Measurements from ENCODE around the gene DNAH2. TPM values are rescaled to one million over a fixed set of nuclear protein-coding genes. Genes with fewer than 3 reads are reported as not detected.

Gene DNAH2
- total RNA-seq, 1 experiment from 2014 or later: 0.13 TPM

DNA sequence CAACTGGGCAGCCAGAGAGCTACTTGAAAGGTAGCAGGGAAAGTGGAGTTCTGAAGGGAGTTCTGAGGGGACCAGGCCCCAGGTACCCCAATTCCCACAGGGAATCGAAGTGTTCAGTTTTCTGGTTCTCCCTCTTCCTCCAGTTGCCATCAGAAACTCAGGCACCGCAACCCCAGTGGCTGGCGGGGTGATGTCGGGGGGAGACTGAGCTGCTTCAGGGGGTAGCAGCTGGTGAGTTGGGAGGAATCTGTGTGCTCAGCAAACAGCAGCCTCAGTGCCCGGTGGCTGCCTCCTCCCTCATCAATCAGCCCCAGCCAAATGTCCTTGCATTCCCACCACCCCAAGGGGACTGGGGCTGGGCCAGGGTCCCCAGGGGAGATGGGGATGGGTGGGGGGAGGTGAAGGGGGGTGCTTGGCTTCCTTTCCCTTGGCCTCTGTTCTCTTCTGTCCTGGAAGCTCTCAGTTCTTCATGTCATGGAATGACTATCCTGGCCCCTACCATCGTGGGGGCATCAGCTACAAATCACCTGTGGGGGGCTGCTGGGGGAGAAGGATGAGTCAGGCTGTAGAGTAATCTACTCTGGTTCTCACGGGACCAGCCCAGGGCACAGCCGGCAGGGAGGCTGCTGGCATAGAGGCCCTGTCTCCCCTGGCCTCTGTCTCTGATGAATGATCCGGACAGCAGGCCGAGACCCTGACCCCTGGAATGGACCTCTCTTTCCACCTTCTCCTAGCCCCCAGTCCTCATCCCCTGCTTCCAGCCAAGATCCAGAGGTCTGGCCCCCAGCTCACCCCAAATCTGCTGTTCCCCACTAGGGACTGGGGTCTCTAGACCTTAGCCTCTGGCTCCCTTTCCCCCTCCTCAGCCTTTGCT lies 2.6 kb upstream of the DNAH2 start:
- Histone ChIP-seq H3K9me3 (ENCODE audit: control insufficient read depth, insufficient read depth, low read depth, low read length) (no peaks in the 10 kb centered on the region), H3K36me3 (ENCODE audit: control insufficient read depth, insufficient read depth, low read length) (no peaks in the 10 kb centered on the region), H3K4me1 (ENCODE audit: control insufficient read depth, insufficient read depth, low read length) (peaks cover 5% of the 10 kb centered on the region), H3K4me3 (ENCODE audit: low read depth in 2 of 2, low read length in 2 of 2) (no peak overlapping the region), H3K27ac (ENCODE audit: low read length) (no peak overlapping the region), H3K27me3 (ENCODE audit: control insufficient read depth, insufficient read depth, low read length) (no peaks in the 10 kb centered on the region)
- no peak for ATAC-seq
- CTCF ChIA-PET: interaction anchor here (0.5 to 0.6 kb wide), 2 partner anchors 337 to 998 kb away, joined by 3 to 5 read pairs; no protein-coding TSS in a partner anchor
- no peak for DNase-seq (ENCODE audit: low read depth, low spot score)
- intact Hi-C loops (cut with micrococcal nuclease; ENCODE audit: unreplicated experiment): no loop called here
- TF ChIP-seq POLR2AphosphoS5 (IDR thresholded peaks at IDR 0.05; ENCODE audit: low read depth, low read length) (no peak), TCF7L2 (IDR thresholded peaks at IDR 0.05; ENCODE audit: low read depth, low read length) (no peak), SIN3A (IDR thresholded peaks at IDR 0.05; ENCODE audit: borderline replicate concordance, insufficient read depth, low read depth, low read length) (no peak)
- TF ChIP-seq, protein P1, sequence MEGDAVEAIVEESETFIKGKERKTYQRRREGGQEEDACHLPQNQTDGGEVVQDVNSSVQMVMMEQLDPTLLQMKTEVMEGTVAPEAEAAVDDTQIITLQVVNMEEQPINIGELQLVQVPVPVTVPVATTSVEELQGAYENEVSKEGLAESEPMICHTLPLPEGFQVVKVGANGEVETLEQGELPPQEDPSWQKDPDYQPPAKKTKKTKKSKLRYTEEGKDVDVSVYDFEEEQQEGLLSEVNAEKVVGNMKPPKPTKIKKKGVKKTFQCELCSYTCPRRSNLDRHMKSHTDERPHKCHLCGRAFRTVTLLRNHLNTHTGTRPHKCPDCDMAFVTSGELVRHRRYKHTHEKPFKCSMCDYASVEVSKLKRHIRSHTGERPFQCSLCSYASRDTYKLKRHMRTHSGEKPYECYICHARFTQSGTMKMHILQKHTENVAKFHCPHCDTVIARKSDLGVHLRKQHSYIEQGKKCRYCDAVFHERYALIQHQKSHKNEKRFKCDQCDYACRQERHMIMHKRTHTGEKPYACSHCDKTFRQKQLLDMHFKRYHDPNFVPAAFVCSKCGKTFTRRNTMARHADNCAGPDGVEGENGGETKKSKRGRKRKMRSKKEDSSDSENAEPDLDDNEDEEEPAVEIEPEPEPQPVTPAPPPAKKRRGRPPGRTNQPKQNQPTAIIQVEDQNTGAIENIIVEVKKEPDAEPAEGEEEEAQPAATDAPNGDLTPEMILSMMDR (IDR thresholded peaks at IDR 0.05): no peak
- TF ChIP-seq, protein P2, sequence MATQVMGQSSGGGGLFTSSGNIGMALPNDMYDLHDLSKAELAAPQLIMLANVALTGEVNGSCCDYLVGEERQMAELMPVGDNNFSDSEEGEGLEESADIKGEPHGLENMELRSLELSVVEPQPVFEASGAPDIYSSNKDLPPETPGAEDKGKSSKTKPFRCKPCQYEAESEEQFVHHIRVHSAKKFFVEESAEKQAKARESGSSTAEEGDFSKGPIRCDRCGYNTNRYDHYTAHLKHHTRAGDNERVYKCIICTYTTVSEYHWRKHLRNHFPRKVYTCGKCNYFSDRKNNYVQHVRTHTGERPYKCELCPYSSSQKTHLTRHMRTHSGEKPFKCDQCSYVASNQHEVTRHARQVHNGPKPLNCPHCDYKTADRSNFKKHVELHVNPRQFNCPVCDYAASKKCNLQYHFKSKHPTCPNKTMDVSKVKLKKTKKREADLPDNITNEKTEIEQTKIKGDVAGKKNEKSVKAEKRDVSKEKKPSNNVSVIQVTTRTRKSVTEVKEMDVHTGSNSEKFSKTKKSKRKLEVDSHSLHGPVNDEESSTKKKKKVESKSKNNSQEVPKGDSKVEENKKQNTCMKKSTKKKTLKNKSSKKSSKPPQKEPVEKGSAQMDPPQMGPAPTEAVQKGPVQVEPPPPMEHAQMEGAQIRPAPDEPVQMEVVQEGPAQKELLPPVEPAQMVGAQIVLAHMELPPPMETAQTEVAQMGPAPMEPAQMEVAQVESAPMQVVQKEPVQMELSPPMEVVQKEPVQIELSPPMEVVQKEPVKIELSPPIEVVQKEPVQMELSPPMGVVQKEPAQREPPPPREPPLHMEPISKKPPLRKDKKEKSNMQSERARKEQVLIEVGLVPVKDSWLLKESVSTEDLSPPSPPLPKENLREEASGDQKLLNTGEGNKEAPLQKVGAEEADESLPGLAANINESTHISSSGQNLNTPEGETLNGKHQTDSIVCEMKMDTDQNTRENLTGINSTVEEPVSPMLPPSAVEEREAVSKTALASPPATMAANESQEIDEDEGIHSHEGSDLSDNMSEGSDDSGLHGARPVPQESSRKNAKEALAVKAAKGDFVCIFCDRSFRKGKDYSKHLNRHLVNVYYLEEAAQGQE (IDR thresholded peaks at IDR 0.05; ENCODE audit: insufficient read depth in 1 of 2, low read depth in 2 of 2, low read length in 1 of 2): no peak
- no TSS peak for BruUV-seq (replicated peaks)
- in situ Hi-C loops (cut with HindIII; ENCODE audit: low pct_unique_long_range_greater_than_20kb, low sequenced_read_pairs): no loop called here
- POLR2A ChIA-PET: interaction anchor here (0.8 to 1.0 kb wide), 2 partner anchors 21 to 28 kb away, joined by 3 read pairs; partner anchors contain the start of gene TP53

DNA sequence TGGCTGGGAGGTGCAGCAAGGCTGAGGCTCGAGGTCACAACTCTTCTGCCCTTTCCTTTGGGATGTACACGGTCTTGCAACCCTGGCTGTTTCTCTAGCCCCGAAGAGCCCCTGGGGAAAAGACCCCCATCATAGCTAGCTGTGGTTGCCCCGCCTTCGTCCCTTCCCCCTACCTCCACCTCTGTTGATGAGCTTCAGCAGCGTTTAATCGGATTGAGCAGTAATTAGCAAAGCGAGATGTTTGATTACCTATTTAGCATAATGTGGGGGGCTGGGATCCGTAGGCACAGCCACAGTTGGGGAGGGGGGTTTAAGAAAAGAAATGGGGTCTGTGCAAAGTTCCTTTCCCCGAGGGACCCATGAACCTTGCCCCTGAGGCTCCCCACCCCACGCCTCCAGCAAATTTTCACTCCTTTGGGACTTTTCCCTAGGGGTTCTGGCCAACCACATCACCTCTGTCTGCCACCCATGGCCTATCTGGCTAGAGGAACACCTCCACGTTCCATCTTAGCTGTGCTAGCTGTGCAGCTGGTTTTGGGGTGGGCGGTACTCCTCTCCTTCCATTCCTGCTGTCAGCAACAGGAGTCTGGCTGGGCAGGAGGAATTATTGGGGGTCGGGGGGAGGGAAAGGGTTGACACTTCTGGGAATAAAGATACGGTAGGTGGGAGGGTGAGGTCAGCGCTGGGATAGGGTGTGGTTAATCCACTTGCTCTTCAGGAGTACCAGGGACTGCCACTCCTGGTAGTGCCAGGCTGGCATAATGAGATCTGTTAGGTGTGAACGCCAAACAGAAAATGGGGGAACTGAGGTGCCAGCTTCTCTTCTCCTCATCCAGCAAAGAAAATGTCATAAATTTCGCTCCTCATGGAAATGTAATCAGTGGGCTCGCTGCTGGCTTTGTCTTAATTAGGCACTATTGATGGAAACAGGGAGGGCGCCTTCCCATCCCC lies 1.3 kb upstream of the DNAH2 start:
- no peaks in the 10 kb centered on the region for H3K27me3 ChIP-seq (ENCODE audit: control insufficient read depth, insufficient read depth, low read length)
- H3K4me3 ChIP-seq (ENCODE audit: low read depth in 2 of 2, low read length in 2 of 2): peak overlapping the region; percentile 55 to 64
- intact Hi-C loops (cut with micrococcal nuclease; ENCODE audit: unreplicated experiment) (no loop called here), in situ Hi-C loops (cut with HindIII; ENCODE audit: low pct_unique_long_range_greater_than_20kb, low sequenced_read_pairs) (no loop called here)
- BruUV-seq (replicated peaks): TSS peak; percentile 71
- H3K36me3 ChIP-seq (ENCODE audit: control insufficient read depth, insufficient read depth, low read length): no peaks in the 10 kb centered on the region
- TF ChIP-seq, protein P2 (IDR thresholded peaks at IDR 0.05; ENCODE audit: insufficient read depth in 1 of 2, low read depth in 2 of 2, low read length in 1 of 2): no peak
- no peak for TF ChIP-seq POLR2AphosphoS5 (IDR thresholded peaks at IDR 0.05; ENCODE audit: low read depth, low read length)
- TF ChIP-seq SIN3A (IDR thresholded peaks at IDR 0.05; ENCODE audit: borderline replicate concordance, insufficient read depth, low read depth, low read length): no peak
- TF ChIP-seq, protein P1 (IDR thresholded peaks at IDR 0.05): no peak
- TF ChIP-seq TCF7L2 (IDR thresholded peaks at IDR 0.05; ENCODE audit: low read depth, low read length): no peak
- ATAC-seq (no peak), DNase-seq (ENCODE audit: low read depth, low spot score) (no peak)
- H3K27ac ChIP-seq (ENCODE audit: low read length): peak overlapping the region; percentile 64
- POLR2A ChIA-PET: no interaction called here
- H3K4me1 ChIP-seq (ENCODE audit: control insufficient read depth, insufficient read depth, low read length): peaks cover 5% of the 10 kb centered on the region
- H3K9me3 ChIP-seq (ENCODE audit: control insufficient read depth, insufficient read depth, low read depth, low read length): no peaks in the 10 kb centered on the region
- CTCF ChIA-PET: interaction anchor here (0.8 to 0.9 kb wide), 2 partner anchors 11 to 65 kb away, joined by 3 to 6 read pairs; partner anchors contain the start of gene EFNB3
